ENCODE data around the gene CFAP221.

DNA sequence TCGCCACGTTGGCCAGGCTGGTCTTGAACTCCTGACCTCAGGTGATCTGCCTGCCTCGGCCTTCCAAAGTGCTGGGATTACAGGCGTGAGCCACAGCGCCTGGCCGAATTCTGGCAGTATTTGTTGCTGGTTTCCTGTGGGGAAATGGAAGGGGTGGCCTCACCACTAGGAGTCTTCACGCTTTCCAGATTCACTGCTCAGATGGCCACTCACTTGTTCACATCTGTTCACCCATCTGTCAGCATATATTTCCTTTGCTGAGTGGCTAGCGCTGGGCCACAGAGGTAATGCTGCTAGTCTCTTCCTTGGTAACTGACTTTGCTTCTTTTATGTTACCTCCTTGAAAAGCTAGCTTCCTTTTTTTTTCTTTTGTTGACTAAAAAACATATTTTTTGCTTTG is 162.0 kb downstream of the CFAP221 start:
- TF ChIP-seq, protein P1, sequence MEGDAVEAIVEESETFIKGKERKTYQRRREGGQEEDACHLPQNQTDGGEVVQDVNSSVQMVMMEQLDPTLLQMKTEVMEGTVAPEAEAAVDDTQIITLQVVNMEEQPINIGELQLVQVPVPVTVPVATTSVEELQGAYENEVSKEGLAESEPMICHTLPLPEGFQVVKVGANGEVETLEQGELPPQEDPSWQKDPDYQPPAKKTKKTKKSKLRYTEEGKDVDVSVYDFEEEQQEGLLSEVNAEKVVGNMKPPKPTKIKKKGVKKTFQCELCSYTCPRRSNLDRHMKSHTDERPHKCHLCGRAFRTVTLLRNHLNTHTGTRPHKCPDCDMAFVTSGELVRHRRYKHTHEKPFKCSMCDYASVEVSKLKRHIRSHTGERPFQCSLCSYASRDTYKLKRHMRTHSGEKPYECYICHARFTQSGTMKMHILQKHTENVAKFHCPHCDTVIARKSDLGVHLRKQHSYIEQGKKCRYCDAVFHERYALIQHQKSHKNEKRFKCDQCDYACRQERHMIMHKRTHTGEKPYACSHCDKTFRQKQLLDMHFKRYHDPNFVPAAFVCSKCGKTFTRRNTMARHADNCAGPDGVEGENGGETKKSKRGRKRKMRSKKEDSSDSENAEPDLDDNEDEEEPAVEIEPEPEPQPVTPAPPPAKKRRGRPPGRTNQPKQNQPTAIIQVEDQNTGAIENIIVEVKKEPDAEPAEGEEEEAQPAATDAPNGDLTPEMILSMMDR (conservative IDR thresholded peaks at IDR 0.05; ENCODE audit: low read length): no peak
- no peak for TF ChIP-seq EZH2phosphoT487 (IDR thresholded peaks at IDR 0.05; ENCODE audit: borderline replicate concordance)
